SH-SY5Y (cell line): ENCODE results near the gene DIO2.

Experiments
- GATA2 ChIP-seq: IDR thresholded peaks from 2 replicates; pipeline ENCODE4 v1.6.1; 2011; ENCODE audit warnings: mild to moderate bottlenecking, low read depth, low read length
- GATA3 ChIP-seq: IDR thresholded peaks from 2 replicates; pipeline ENCODE4 v1.6.1; 2011; ENCODE audit warnings: low read depth, mild to moderate bottlenecking, low read length, moderate library complexity

DNA sequence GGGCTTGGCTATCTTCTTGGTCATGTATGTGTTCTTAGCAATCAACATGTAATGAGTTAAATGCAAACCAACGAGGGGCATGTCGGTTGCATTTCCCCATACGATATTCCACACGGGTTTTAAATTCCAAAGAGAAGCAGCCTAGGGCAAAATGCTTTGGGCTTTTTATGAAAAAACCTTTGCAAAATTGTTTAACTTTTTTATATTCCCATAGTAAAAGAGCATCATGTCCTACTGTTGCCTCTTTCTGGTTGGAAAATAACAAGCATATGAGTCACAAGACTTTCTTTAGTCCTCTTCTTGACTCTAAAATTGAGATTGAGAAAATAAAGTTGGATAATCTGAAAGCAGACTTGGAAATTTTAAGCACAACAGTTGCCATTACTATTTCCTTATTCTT lies 3.8 kb upstream of the DIO2 start:
- TF ChIP-seq GATA3: no peak
- no peak for TF ChIP-seq GATA2
